H9 (cell line): ENCODE data around the gene KRT40. TPM values are rescaled to one million over a fixed set of nuclear protein-coding genes. Genes with fewer than 3 reads are reported as not detected.
A peak's percentile ranks its signal among the peaks of the same experiment; 100 is the strongest.

Source experiments
- DNase-seq: peaks from one replicate; pipeline ENCODE4 v3.0.0-alpha.2; 2017
- H2AFZ ChIP-seq: one replicate; pipeline ENCODE4 v1.6.1; 2013; ENCODE audit warnings: mild to moderate bottlenecking, low read length, control low read depth, moderate library complexity
- H2AK5ac ChIP-seq: 2 replicates; pipeline ENCODE4 v1.6.1; 2013; ENCODE audit warnings: low read length, control low read depth, mixed read lengths; ENCODE audit not compliant: insufficient read length
- H2BK120ac ChIP-seq: one replicate; pipeline ENCODE4 v1.6.1; 2013; ENCODE audit warnings: low read depth, mild to moderate bottlenecking, low read length, control low read depth, inconsistent platforms; ENCODE audit not compliant: poor library complexity, severe bottlenecking
- H2BK12ac ChIP-seq: 2 replicates; pipeline ENCODE4 v1.6.1; 2013; ENCODE audit warnings: low read length, control low read depth, mixed read lengths, low read depth; ENCODE audit not compliant: insufficient read length
- H2BK15ac ChIP-seq: 2 replicates; pipeline ENCODE4 v1.6.1; 2013; ENCODE audit warnings: low read depth, low read length, control low read depth
- H2BK20ac ChIP-seq: one replicate; pipeline ENCODE4 v1.6.1; 2013; ENCODE audit warnings: low read depth, mild to moderate bottlenecking, low read length, control low read depth, inconsistent platforms; ENCODE audit not compliant: poor library complexity, severe bottlenecking
- H2BK5ac ChIP-seq: 2 replicates; pipeline ENCODE4 v1.6.1; 2013; ENCODE audit warnings: low read length, control low read depth, mixed read lengths; ENCODE audit not compliant: insufficient read length
- H3K14ac ChIP-seq: 2 replicates; pipeline ENCODE4 v1.6.1; 2013; ENCODE audit warnings: low read length, control low read depth; ENCODE audit not compliant: insufficient read depth
- H3K18ac ChIP-seq: 2 replicates; pipeline ENCODE4 v1.6.1; 2013; ENCODE audit warnings: low read depth, mild to moderate bottlenecking, mixed read lengths, low read length, control low read depth; ENCODE audit not compliant: insufficient read length
- H3K23ac ChIP-seq: 2 replicates; pipeline ENCODE4 v1.6.1; 2013; ENCODE audit warnings: low read length, control low read depth, mixed read lengths, low read depth; ENCODE audit not compliant: insufficient read length
- H3K23me2 ChIP-seq: 2 replicates; pipeline ENCODE4 v1.6.1; 2013; ENCODE audit warnings: low read depth, mild to moderate bottlenecking, mixed read lengths, low read length, control low read depth; ENCODE audit not compliant: insufficient read length, poor library complexity, severe bottlenecking
- H3K27ac ChIP-seq: 2 replicates; pipeline ENCODE4 v1.5.1; 2013; ENCODE audit warnings: low read length, control low read depth, mixed read lengths, low read depth; ENCODE audit not compliant: insufficient read length
- H3K27me3 ChIP-seq: 2 replicates; pipeline ENCODE4 v1.6.1; 2013; ENCODE audit warnings: low read length, control low read depth, inconsistent platforms; ENCODE audit not compliant: insufficient read depth
- H3K4ac ChIP-seq: 2 replicates; pipeline ENCODE4 v1.6.1; 2013; ENCODE audit warnings: low read depth, mild to moderate bottlenecking, control low read depth, inconsistent platforms, low read length, moderate library complexity
- H3K4me1 ChIP-seq: 2 replicates; pipeline ENCODE4 v1.6.1; 2013; ENCODE audit warnings: low read length, control low read depth, inconsistent platforms; ENCODE audit not compliant: insufficient read depth
- H3K4me2 ChIP-seq: 2 replicates; pipeline ENCODE4 v1.6.1; 2013; ENCODE audit warnings: low read length, control low read depth, mixed read lengths; ENCODE audit not compliant: insufficient read length, insufficient read depth
- H3K56ac ChIP-seq: 2 replicates; pipeline ENCODE4 v1.6.1; 2013; ENCODE audit warnings: low read depth, mild to moderate bottlenecking, mixed read lengths, low read length, control low read depth; ENCODE audit not compliant: insufficient read length
- H3K79me1 ChIP-seq: 2 replicates; pipeline ENCODE4 v1.6.1; 2013; ENCODE audit warnings: low read depth, mild to moderate bottlenecking, moderate library complexity, low read length, control low read depth, inconsistent platforms; ENCODE audit not compliant: insufficient read depth, poor library complexity, severe bottlenecking
- H3K79me2 ChIP-seq: 2 replicates; pipeline ENCODE4 v1.6.1; 2013; ENCODE audit warnings: low read length, control low read depth, inconsistent platforms; ENCODE audit not compliant: insufficient read depth
- H3K9ac ChIP-seq: 2 replicates; pipeline ENCODE4 v1.6.1; 2013; ENCODE audit warnings: low read length, control low read depth, mixed read lengths; ENCODE audit not compliant: insufficient read length; ENCODE audit errors: extremely low read depth
- H3K9me3 ChIP-seq: one replicate; pipeline ENCODE4 v1.6.1; 2013; ENCODE audit warnings: low read depth, low read length, inconsistent platforms; ENCODE audit not compliant: control insufficient read depth
- H3T11ph ChIP-seq: one replicate; pipeline ENCODE4 v1.6.1; 2013; ENCODE audit warnings: mild to moderate bottlenecking, low read length, control low read depth, inconsistent platforms
- H4K20me1 ChIP-seq: one replicate; pipeline ENCODE4 v1.6.1; 2013; ENCODE audit not compliant: control insufficient read depth, insufficient read length, insufficient read depth
- H4K5ac ChIP-seq: 2 replicates; pipeline ENCODE4 v1.6.1; 2013; ENCODE audit warnings: low read depth, mild to moderate bottlenecking, mixed read lengths, low read length, control low read depth; ENCODE audit not compliant: insufficient read length
- H4K8ac ChIP-seq: replicated peaks from 2 replicates; pipeline ENCODE4 v1.6.1; 2013; ENCODE audit warnings: low read length, control low read depth, mixed read lengths, low read depth; ENCODE audit not compliant: insufficient read length
- H4K91ac ChIP-seq: 2 replicates; pipeline ENCODE4 v1.6.1; 2013; ENCODE audit warnings: low read depth, mild to moderate bottlenecking, moderate library complexity, mixed read lengths, low read length, control low read depth; ENCODE audit not compliant: insufficient read length
- H3K27ac Mint-ChIP-seq, 3 experiments: 2 replicates in 2 of 3; 3 replicates in 1 of 3; pipeline ENCODE4 v1.8.0; 2020 to 2021; ENCODE audit warnings: mixed read lengths in 3 of 3, mild to moderate bottlenecking in 1 of 3, moderate library complexity in 1 of 3
- H3K27me3 Mint-ChIP-seq: 2 replicates; pipeline ENCODE4 v1.8.0; 2021; ENCODE audit warnings: low read depth, mild to moderate bottlenecking, moderate library complexity, mixed read lengths
- H3K36me3 Mint-ChIP-seq, 3 experiments: 2 replicates in 2 of 3; 3 replicates in 1 of 3; pipeline ENCODE4 v1.8.0; 2020 to 2021; ENCODE audit warnings: low read depth in 3 of 3, mixed read lengths in 3 of 3; ENCODE audit not compliant: insufficient read depth in 1 of 3
- H3K4me1 Mint-ChIP-seq, 2 experiments: 2 replicates each; pipeline ENCODE4 v1.8.0; 2020; ENCODE audit warnings: mixed read lengths in 2 of 2
- H3K4me3 Mint-ChIP-seq, 2 experiments: 2 replicates in 1 of 2; 3 replicates in 1 of 2; pipeline ENCODE4 v1.8.0; 2020 to 2021; ENCODE audit warnings: mild to moderate bottlenecking in 2 of 2, mixed read lengths in 2 of 2, moderate library complexity in 1 of 2
- H3K9me3 Mint-ChIP-seq, 2 experiments: 2 replicates in 1 of 2; 3 replicates in 1 of 2; pipeline ENCODE4 v1.8.0; 2020; ENCODE audit warnings: mild to moderate bottlenecking in 2 of 2, mixed read lengths in 2 of 2, moderate library complexity in 1 of 2
- CTCF ChIP-seq: fragments of 200-600 bp; sonication (generic); conservative IDR thresholded peaks from 3 replicates; pipeline ENCODE4 v1.8.0; 2021; ENCODE audit warnings: antibody characterized with exemption, mild to moderate bottlenecking
- WGBS: extraction: QIAGEN DNeasy Blood & Tissue Kit; methylation state at CpG from one replicate; pipeline ENCODE4 v1.1.7; 2013; ENCODE audit warnings: missing lambda C conversion rate, low lambda C conversion rate, mixed read lengths; ENCODE audit not compliant: insufficient read length; ENCODE audit errors: extremely low coverage; 5-methylcytosine and 5-hydroxymethylcytosine counted together
- total RNA-seq: library from RNA; stranded (reverse); gene quantifications from 2 replicates; pipeline ENCODE4 v1.2.1, GENCODE V29; 2021

The KRT40 gene
- total RNA-seq, 1 experiment from 2014 or later = not detected

DNA sequence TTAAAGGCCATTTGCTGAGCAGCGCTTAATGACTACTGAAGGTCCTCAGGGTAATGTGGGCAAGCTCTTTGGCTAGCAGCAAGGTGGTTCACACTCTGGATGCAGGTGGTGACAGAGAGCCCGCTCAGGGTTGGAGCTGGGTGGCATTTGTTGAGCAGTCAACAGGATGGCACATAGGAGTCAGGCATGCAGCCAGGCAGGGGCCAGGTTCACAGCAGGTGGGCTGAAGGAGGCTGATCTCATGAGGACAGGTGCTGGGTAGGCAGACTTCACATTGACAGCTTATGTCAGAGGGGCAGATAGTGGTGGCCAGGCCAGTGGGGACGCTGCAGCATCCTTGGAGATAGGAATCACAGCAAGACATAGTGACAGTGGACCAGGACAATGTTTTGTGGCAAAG lies 20.3 kb upstream of the KRT40 start:
- WGBS = no CpG with 5 or more reads among the region's 3 CpGs
- Mint-ChIP-seq H3K4me1 (peaks cover 14 to 17% of the 10 kb centered on the region in 2 experiments), H3K9me3 (no peaks in the 10 kb centered on the region), H3K4me3 (no peak overlapping the region), H3K27ac (0 out of 7 replicates have a peak overlapping the region, but pooled peaks of 1 of the 3 experiments have one; percentile 45), H3K36me3 (no peaks in the 10 kb centered on the region), H3K27me3 (no peaks in the 10 kb centered on the region)
- peaks cover 3% of the 10 kb centered on the region; the same call in 1 of the 2 replicates for H3K4me1 ChIP-seq
- TF ChIP-seq CTCF = no peak
- H4K91ac ChIP-seq = no peak overlapping the region
- H3K9me3 ChIP-seq = no peaks in the 10 kb centered on the region
- H2BK5ac ChIP-seq = no peak overlapping the region
- no peak overlapping the region for H2BK120ac ChIP-seq
- no peak overlapping the region for H4K5ac ChIP-seq
- H3K27me3 ChIP-seq = no peaks in the 10 kb centered on the region
- no peak overlapping the region for H3K4me2 ChIP-seq
- H2BK12ac ChIP-seq = no peak overlapping the region
- no peak overlapping the region for H3K4ac ChIP-seq
- H3K27ac ChIP-seq = no peak overlapping the region
- H2AFZ ChIP-seq = no peak overlapping the region
- H3K56ac ChIP-seq = no peak overlapping the region
- H3K18ac ChIP-seq = no peak overlapping the region
- H3K79me2 ChIP-seq = no peaks in the 10 kb centered on the region
- no peak for DNase-seq
- H3K23ac ChIP-seq = no peak overlapping the region
- H4K8ac ChIP-seq = no peak overlapping the region
- no peak overlapping the region for H3K9ac ChIP-seq
- no peak overlapping the region for H2BK20ac ChIP-seq
- no peak overlapping the region for H3T11ph ChIP-seq
- no peaks in the 10 kb centered on the region for H4K20me1 ChIP-seq
- H3K23me2 ChIP-seq = no peaks in the 10 kb centered on the region
- no peaks in the 10 kb centered on the region for H3K79me1 ChIP-seq
- H3K14ac ChIP-seq = no peak overlapping the region
- H2BK15ac ChIP-seq = no peak overlapping the region
- no peak overlapping the region for H2AK5ac ChIP-seq
